Measurements from ENCODE around the gene KLHL41. TPM values are rescaled to one million over a fixed set of nuclear protein-coding genes. Genes with fewer than 3 reads are reported as not detected.

The KLHL41 gene
- 100 to 1,000 TPM in 1 of 2 donors, 10 to 100 TPM in 1; 44.0 to 122 TPM for total RNA-seq

DNA sequence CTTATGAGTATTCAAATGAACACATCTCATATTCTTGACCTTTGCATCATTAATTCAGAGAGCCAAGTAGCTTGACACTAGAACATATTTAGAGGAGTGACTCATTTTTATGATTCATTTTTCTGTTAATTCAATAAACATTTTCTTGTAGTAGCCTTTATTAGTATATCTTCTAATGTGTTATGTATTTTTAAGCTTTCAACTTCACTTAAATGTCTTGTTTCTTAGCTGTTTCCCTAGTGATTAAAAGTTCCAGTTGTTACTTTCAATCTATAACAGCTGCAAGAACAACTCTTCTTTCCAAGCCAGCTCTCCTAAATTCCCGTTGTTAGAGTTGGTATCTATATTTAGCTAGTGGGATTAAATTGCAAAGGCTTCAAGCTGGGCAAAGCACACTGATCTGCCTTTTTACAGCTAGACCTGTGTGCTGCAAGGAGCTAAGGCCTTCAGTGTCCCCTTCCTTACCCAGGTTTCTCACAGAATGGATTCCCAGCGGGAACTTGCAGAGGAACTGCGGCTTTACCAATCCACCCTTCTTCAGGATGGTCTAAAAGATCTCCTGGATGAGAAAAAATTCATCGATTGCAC lies at the start of gene KLHL41:
Gene KLHL41 (plus strand): TSS at position 405 of the 588 bp plus-strand sequence. CDS start 77 bp downstream, at position 482.
- Histone ChIP-seq H3K27me3 (no peaks in the 10 kb centered on the region), H3K4me3 (peak within 1 kb of the TSS; percentile 40 to 41), H3K4me1 (peaks cover 0 to 9% of the 10 kb centered on the region in 2 donors), H3K36me3 (no peaks in the 10 kb centered on the region), H3K27ac (peak within 1 kb of the TSS; percentile 68 to 80), H3K9me3 (no peaks in the 10 kb centered on the region)
- TF ChIP-seq CTCF (IDR thresholded peaks at IDR 0.05) = no peak
- no peak for DNase-seq (ENCODE audit: low spot score)

DNA sequence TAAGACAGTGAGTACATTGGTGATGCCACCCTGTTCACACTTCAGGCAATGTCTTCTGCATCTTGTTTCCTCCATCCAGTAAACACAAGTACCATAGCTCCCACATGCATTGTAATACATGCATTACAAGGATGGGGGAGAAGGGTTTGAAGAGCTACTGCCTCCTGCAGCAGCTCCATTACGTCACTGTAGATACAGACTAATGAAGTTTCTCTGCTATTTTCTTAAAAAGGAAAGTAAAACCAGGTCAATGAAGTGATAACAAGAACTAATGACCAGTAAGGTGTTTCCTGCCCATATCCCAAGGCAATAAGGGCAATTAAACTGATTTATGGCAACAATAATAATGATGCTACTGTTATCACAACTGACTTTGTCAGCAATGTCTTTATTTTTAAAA lies 48.4 kb upstream of the KLHL41 start:
- H3K27me3 ChIP-seq = no peaks in the 10 kb centered on the region
- no peak overlapping the region for H3K27ac ChIP-seq
- DNase-seq (ENCODE audit: low spot score) = no peak
- H3K9me3 ChIP-seq = no peaks in the 10 kb centered on the region
- no peak overlapping the region for H3K4me3 ChIP-seq
- no peaks in the 10 kb centered on the region for H3K36me3 ChIP-seq
- no peaks in the 10 kb centered on the region for H3K4me1 ChIP-seq
- TF ChIP-seq CTCF (IDR thresholded peaks at IDR 0.05) = no peak

- TF ChIP-seq CTCF (IDR thresholded peaks at IDR 0.05) = no peak
- Histone ChIP-seq H3K4me3 (no peak overlapping the region), H3K27me3 (no peaks in the 10 kb centered on the region), H3K27ac (no peak overlapping the region), H3K9me3 (no peaks in the 10 kb centered on the region), H3K36me3 (no peaks in the 10 kb centered on the region), H3K4me1 (no peaks in the 10 kb centered on the region)
- no peak for DNase-seq (ENCODE audit: low spot score)
Measured at GRCh38 chr2:169462896-169463695, 46.4 kb upstream of the KLHL41 start.

DNA sequence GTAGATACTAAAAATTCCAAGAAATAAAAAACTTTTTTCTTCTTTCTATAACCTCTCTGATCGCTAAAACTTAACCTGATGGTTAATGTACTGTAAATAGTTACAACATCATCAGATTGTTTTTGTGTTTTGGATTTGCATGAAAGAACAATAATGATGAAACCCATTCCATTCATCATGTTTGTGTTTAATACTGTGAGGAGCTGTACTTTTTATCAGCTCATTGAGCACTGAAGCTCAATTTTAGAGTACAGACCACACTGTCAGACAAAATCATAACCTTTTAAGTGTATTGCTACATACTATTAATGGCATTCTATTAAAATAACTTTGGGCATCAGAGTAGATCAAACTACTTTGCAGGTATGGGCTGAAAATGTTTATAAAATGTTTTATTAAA lies 45.0 kb upstream of the KLHL41 start:
- Histone ChIP-seq H3K36me3 (no peaks in the 10 kb centered on the region), H3K4me1 (no peaks in the 10 kb centered on the region), H3K27me3 (no peaks in the 10 kb centered on the region), H3K9me3 (no peaks in the 10 kb centered on the region), H3K4me3 (no peak overlapping the region), H3K27ac (no peak overlapping the region)
- no peak for TF ChIP-seq CTCF (IDR thresholded peaks at IDR 0.05)
- no peak for DNase-seq (ENCODE audit: low spot score)

- no peak for DNase-seq (ENCODE audit: low spot score)
- H3K36me3 ChIP-seq = no peaks in the 10 kb centered on the region
- no peaks in the 10 kb centered on the region for H3K27me3 ChIP-seq
- no peak for TF ChIP-seq CTCF (IDR thresholded peaks at IDR 0.05)
- no peaks in the 10 kb centered on the region for H3K9me3 ChIP-seq
- H3K4me3 ChIP-seq = no peak overlapping the region
- no peaks in the 10 kb centered on the region for H3K4me1 ChIP-seq
- no peak overlapping the region for H3K27ac ChIP-seq
Measured at GRCh38 chr2:169464882-169465281, 44.6 kb upstream of the KLHL41 start.

Data from right atrium auricular region (tissue), 2 donors.